ENCODE measurements around the gene RBFOX1. TPM values are rescaled to one million over a fixed set of nuclear protein-coding genes. Genes with fewer than 3 reads are reported as not detected.

RBFOX1 gene
- total and polyA plus RNA-seq, 10 of the 15 experiments (the other 5 are each of a cell fraction or from before 2014, with no cell fraction given) = 0.87 TPM; not detected in 9

GRCh38 chr16:7437135-7437804 is 104.6 kb downstream of the RBFOX1 start (continued):
- no peak for TF ChIP-seq CTCF (IDR thresholded peaks at IDR 0.05 in 2 of 3, conservative IDR thresholded peaks at IDR 0.05 in 1 of 3; ENCODE audit: control insufficient read depth in 2 of 3, extremely low read depth in 1 of 3, insufficient read depth in 1 of 3, low read depth in 3 of 3, low read length in 3 of 3)

DNA sequence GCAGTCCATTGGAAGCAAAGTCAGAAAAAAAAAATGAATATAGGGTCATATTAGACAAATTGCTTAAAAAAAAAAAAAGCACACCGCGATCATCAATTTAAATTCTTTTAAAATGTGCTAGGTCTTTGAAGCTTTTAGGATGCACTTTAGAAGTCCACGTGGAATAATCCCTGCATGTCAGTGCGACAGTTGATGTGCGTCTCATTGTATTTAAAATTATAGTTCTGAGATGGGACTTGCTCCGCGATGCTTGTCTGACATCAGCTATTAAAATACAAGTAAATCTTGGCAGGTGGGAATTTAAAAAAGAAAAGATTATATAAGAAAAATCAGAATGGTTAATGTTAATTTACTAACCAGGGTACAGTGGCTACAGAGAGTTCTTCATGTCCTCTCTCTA is 105.2 kb downstream of the RBFOX1 start:
- POLR2A ChIA-PET = no interaction called here
- 78% methylated on average over 7 of the region's 7 CpGs for WGBS (ENCODE audit: insufficient coverage, insufficient replicate concordance, low lambda C conversion rate, missing lambda C conversion rate)
- intact Hi-C loops (cut with micrococcal nuclease; ENCODE audit: unreplicated experiment) = no loop called here

More for the DNA sequence above, 105.2 kb downstream of the RBFOX1 start:
- Histone ChIP-seq H3K4me3 (no peak overlapping the region), H2AFZ (ENCODE audit: control insufficient read depth, low read depth, low read length) (no peak overlapping the region), H3K27me3 (replicated peaks in 1 of 2; ENCODE audit: control insufficient read depth in 2 of 2, insufficient read depth in 2 of 2, low read length in 1 of 2) (no peaks in the 10 kb centered on the region), H3K4me2 (ENCODE audit: control insufficient read depth, insufficient read depth) (no peak overlapping the region), H3K9me3 (replicated peaks; ENCODE audit: control insufficient read depth, insufficient read depth, low read length) (no peaks in the 10 kb centered on the region; the same call in 2 of the 3 replicates), H4K20me1 (ENCODE audit: control insufficient read depth, insufficient read depth) (no peaks in the 10 kb centered on the region), H3K79me2 (ENCODE audit: control insufficient read depth, insufficient read depth, low read length) (no peaks in the 10 kb centered on the region), H3K9ac (ENCODE audit: control insufficient read depth, insufficient read depth, low read length) (no peak overlapping the region), H3K27ac (ENCODE audit: control insufficient read depth, insufficient read depth) (no peak overlapping the region), H3K4me1 (ENCODE audit: control insufficient read depth, insufficient read depth, low read length) (no peaks in the 10 kb centered on the region), H3K36me3 (ENCODE audit: control insufficient read depth in 2 of 2, insufficient read depth in 2 of 2, low read length in 1 of 2) (no peaks in the 10 kb centered on the region)
- DNase-seq (ENCODE audit: low read depth, low spot score) (no peak), FAIRE-seq (no peak), ATAC-seq (no peak)
- CTCF ChIA-PET = no interaction called here
- RAD21 ChIA-PET (ENCODE audit: unreplicated experiment) = no interaction called here
- SMC1A ChIA-PET (ENCODE audit: uncharacterized antibody, unreplicated experiment) = interaction anchor here (0.9 kb wide), 1 partner anchor 9 kb away, joined by 3 read pairs; no protein-coding TSS in a partner anchor
- TF ChIP-seq ZBTB4 (CRISPR knock-in tag; IDR thresholded peaks at IDR 0.05) = no peak
- no peak for TF ChIP-seq MEF2A (IDR thresholded peaks at IDR 0.05; ENCODE audit: insufficient read depth, low read depth, low read length)
- TF ChIP-seq TBL1XR1 (IDR thresholded peaks at IDR 0.05; ENCODE audit: low read depth, low read length) = no peak
- TF ChIP-seq RCOR1 (conservative IDR thresholded peaks at IDR 0.05; ENCODE audit: low read depth, low read length) = no peak
- in situ Hi-C loops (cut with MboI) = no loop called here
- BruUV-seq (replicated peaks) = no TSS peak

All from GM12878 (cell line).